WTC11 (cell line): ENCODE data around the gene HHAT. TPM values are rescaled to one million over a fixed set of nuclear protein-coding genes. Genes with fewer than 3 reads are reported as not detected.

ENCODE experiments used
- ATAC-seq: fragments of 200-7000 bp; cut with Tn5 transposase; 2 replicates; pipeline ENCODE4 v1.10.0; 2021; ENCODE audit warnings: mild to moderate bottlenecking, moderate library complexity
- CTCF ChIA-PET: fragments of 300-600 bp; sonication (Branson Sonifier 250); formaldehyde crosslinking; loops from one replicate; lab custom pipeline; 2021; ENCODE audit warnings: antibody characterized with exemption; lab: Charles Lee
- POLR2A ChIA-PET: fragments of 350-600 bp; sonication (Branson Sonifier 250); formaldehyde crosslinking; loops from one replicate; lab custom pipeline; 2021; ENCODE audit warnings: antibody characterized with exemption; lab: Charles Lee
- DNase-seq: peaks from one replicate; pipeline ENCODE4 v3.0.0; 2021; ENCODE audit warnings: low spot score
- H3K27ac Mint-ChIP-seq: 2 replicates; pipeline ENCODE4 v1.8.0; 2021; ENCODE audit warnings: mixed read lengths
- H3K27me3 Mint-ChIP-seq: 2 replicates; pipeline ENCODE4 v1.8.0; 2021; ENCODE audit warnings: low read depth, mild to moderate bottlenecking, moderate library complexity, mixed read lengths
- H3K36me3 Mint-ChIP-seq: 2 replicates; pipeline ENCODE4 v1.8.0; 2021; ENCODE audit warnings: mixed read lengths
- H3K4me1 Mint-ChIP-seq: 2 replicates; pipeline ENCODE4 v1.8.0; 2022; ENCODE audit warnings: mixed read lengths
- H3K4me3 Mint-ChIP-seq: 2 replicates; pipeline ENCODE4 v1.8.0; 2021; ENCODE audit warnings: mild to moderate bottlenecking, moderate library complexity, mixed read lengths
- H3K9me3 Mint-ChIP-seq: 2 replicates; pipeline ENCODE4 v1.8.0; 2021; ENCODE audit warnings: mixed read lengths
- ATF1 ChIP-seq: sonication (generic); formaldehyde crosslinking; IDR thresholded peaks from 2 replicates; pipeline ENCODE4 v1.8.1; 2023; ENCODE audit warnings: mild to moderate bottlenecking, moderate library complexity, missing genetic modification reagents
- ATF2 ChIP-seq: sonication (generic); formaldehyde crosslinking; IDR thresholded peaks from 2 replicates; pipeline ENCODE4 v1.8.1; 2022; ENCODE audit warnings: low read depth, missing genetic modification reagents, borderline replicate concordance
- CDX4 ChIP-seq: fragments of 250-450 bp; sonication (Bioruptor Pico); IDR thresholded peaks from 2 replicates; pipeline ENCODE4 v1.9.0; 2021; ENCODE audit warnings: moderate library complexity, mild to moderate bottlenecking, inconsistent platforms, borderline replicate concordance
- ERG ChIP-seq: fragments of 250-450 bp; sonication (Bioruptor Pico); IDR thresholded peaks from 2 replicates; pipeline ENCODE4 v1.8.0; 2021; ENCODE audit warnings: mild to moderate bottlenecking
- FOXK1 ChIP-seq: sonication (generic); formaldehyde crosslinking; IDR thresholded peaks from 2 replicates; pipeline ENCODE4 v1.8.0; 2022; ENCODE audit warnings: mild to moderate bottlenecking, moderate library complexity, missing genetic modification reagents
- GABPB1 ChIP-seq: sonication (generic); formaldehyde crosslinking; IDR thresholded peaks from 2 replicates; pipeline ENCODE4 v1.8.1; 2023; ENCODE audit warnings: mild to moderate bottlenecking, missing genetic modification reagents
- IRF1 ChIP-seq: sonication (generic); formaldehyde crosslinking; IDR thresholded peaks from 2 replicates; pipeline ENCODE4 v1.8.0; 2023; ENCODE audit warnings: missing genetic modification reagents
- JAZF1 ChIP-seq: fragments of 250-450 bp; sonication (Bioruptor Pico); IDR thresholded peaks from 2 replicates; pipeline ENCODE4 v1.9.0; 2021; ENCODE audit warnings: moderate library complexity, mild to moderate bottlenecking, inconsistent platforms
- RELA ChIP-seq: sonication (generic); formaldehyde crosslinking; IDR thresholded peaks from 2 replicates; pipeline ENCODE4 v1.8.1; 2022; ENCODE audit warnings: missing genetic modification reagents, mild to moderate bottlenecking, borderline replicate concordance
- SMAD3 ChIP-seq: sonication (generic); formaldehyde crosslinking; IDR thresholded peaks from 2 replicates; pipeline ENCODE4 v1.8.0; 2022; ENCODE audit warnings: missing genetic modification reagents, mild to moderate bottlenecking, borderline replicate concordance
- SP1 ChIP-seq: sonication (generic); formaldehyde crosslinking; conservative IDR thresholded peaks from 2 replicates; pipeline ENCODE4 v1.8.1; 2022; ENCODE audit warnings: missing genetic modification reagents
- ZBTB21 ChIP-seq: sonication (generic); formaldehyde crosslinking; IDR thresholded peaks from 2 replicates; pipeline ENCODE4 v1.8.1; 2023; ENCODE audit warnings: mild to moderate bottlenecking, missing genetic modification reagents, borderline replicate concordance
- ZNF671 ChIP-seq: fragments of 250-450 bp; sonication (Bioruptor Pico); IDR thresholded peaks from 2 replicates; pipeline ENCODE4 v1.8.0; 2021; ENCODE audit warnings: mild to moderate bottlenecking
- total RNA-seq: library from RNA; stranded (reverse); gene quantifications from 3 replicates; pipeline ENCODE4 v1.2.3, GENCODE V29; 2021
- TF ChIP-seq, protein P1 (sequence below): sonication (generic); formaldehyde crosslinking; IDR thresholded peaks from 2 replicates; pipeline ENCODE4 v1.8.0; 2023; ENCODE audit warnings: mild to moderate bottlenecking, missing genetic modification reagents

Gene HHAT
- total RNA-seq, 1 experiment from 2014 or later: 0.39 TPM

DNA sequence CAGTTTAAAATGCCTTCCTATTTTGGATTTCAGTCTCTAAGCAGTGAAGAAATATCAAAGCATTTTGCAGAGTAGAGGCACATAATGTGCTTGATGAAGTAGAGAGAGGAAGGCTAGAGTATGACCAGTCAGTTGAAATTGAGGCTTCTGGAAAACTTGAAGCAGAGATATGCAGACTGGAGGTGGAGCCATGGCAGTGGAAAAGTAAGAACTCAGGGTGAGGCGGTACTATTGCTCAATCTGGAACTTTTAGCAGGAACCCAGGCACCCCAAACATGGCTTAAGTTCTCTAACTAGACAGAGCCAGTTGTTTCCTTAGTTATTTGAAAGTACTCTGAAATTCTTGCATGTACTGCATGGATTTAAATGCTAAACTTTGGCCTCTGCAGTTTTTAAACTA, 288.6 kb downstream of the HHAT start:
- ChIA-PET CTCF (interaction anchor here (1.1 kb wide), 1 partner anchor 518 kb away, joined by 4 read pairs; no protein-coding TSS in a partner anchor), POLR2A (no interaction called here)
- no peaks in the 10 kb centered on the region for H3K36me3 Mint-ChIP-seq
- TF ChIP-seq IRF1 (CRISPR knock-in tag) (no peak), ZNF671 (no peak), SMAD3 (CRISPR knock-in tag) (no peak), ATF1 (CRISPR knock-in tag) (no peak), GABPB1 (CRISPR knock-in tag) (no peak), ERG (CRISPR knock-in tag) (no peak), CDX4 (CRISPR knock-in tag) (no peak)
- TF ChIP-seq, protein P1, sequence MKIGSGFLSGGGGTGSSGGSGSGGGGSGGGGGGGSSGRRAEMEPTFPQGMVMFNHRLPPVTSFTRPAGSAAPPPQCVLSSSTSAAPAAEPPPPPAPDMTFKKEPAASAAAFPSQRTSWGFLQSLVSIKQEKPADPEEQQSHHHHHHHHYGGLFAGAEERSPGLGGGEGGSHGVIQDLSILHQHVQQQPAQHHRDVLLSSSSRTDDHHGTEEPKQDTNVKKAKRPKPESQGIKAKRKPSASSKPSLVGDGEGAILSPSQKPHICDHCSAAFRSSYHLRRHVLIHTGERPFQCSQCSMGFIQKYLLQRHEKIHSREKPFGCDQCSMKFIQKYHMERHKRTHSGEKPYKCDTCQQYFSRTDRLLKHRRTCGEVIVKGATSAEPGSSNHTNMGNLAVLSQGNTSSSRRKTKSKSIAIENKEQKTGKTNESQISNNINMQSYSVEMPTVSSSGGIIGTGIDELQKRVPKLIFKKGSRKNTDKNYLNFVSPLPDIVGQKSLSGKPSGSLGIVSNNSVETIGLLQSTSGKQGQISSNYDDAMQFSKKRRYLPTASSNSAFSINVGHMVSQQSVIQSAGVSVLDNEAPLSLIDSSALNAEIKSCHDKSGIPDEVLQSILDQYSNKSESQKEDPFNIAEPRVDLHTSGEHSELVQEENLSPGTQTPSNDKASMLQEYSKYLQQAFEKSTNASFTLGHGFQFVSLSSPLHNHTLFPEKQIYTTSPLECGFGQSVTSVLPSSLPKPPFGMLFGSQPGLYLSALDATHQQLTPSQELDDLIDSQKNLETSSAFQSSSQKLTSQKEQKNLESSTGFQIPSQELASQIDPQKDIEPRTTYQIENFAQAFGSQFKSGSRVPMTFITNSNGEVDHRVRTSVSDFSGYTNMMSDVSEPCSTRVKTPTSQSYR: no peak
- H3K27me3 Mint-ChIP-seq: no peaks in the 10 kb centered on the region
- peaks cover 3% of the 10 kb centered on the region; the same call in 1 of the 2 replicates for H3K4me1 Mint-ChIP-seq
- DNase-seq (no peak), ATAC-seq (no peak)
- no peak overlapping the region for H3K27ac Mint-ChIP-seq
- no peaks in the 10 kb centered on the region for H3K9me3 Mint-ChIP-seq
- H3K4me3 Mint-ChIP-seq: no peak overlapping the region

GRCh38 chr1:210618369-210618768, 289.7 kb downstream of the HHAT start:
- ChIA-PET POLR2A (no interaction called here), CTCF (interaction anchor here (1.1 kb wide), 1 partner anchor 517 kb away, joined by 4 read pairs; no protein-coding TSS in a partner anchor)
- Mint-ChIP-seq H3K4me3 (no peak overlapping the region), H3K36me3 (no peaks in the 10 kb centered on the region)
- no peak for DNase-seq
- no peak for ATAC-seq
- TF ChIP-seq SP1 (CRISPR knock-in tag) (no peak), JAZF1 (no peak), FOXK1 (no peak), RELA (no peak)
- TF ChIP-seq, protein P1: no peak
- TF ChIP-seq, all 79 proteins: peak for 0
- Mint-ChIP-seq H3K27me3 (no peaks in the 10 kb centered on the region), H3K27ac (no peak overlapping the region), H3K4me1 (peaks cover 3% of the 10 kb centered on the region; the same call in 1 of the 2 replicates), H3K9me3 (no peaks in the 10 kb centered on the region)

- POLR2A ChIA-PET: no interaction called here
- H3K27me3 Mint-ChIP-seq: no peaks in the 10 kb centered on the region
Observed at GRCh38 chr1:210620867-210621488, 292.3 kb downstream of the HHAT start.

More at GRCh38 chr1:210620867-210621488, 292.3 kb downstream of the HHAT start:
- Mint-ChIP-seq H3K27ac (no peak overlapping the region), H3K4me3 (no peak overlapping the region), H3K36me3 (no peaks in the 10 kb centered on the region), H3K9me3 (no peaks in the 10 kb centered on the region), H3K4me1 (peaks cover 3% of the 10 kb centered on the region; the same call in 1 of the 2 replicates)
- TF ChIP-seq IRF1 (CRISPR knock-in tag) (no peak), ZBTB21 (CRISPR knock-in tag) (no peak), ATF2 (CRISPR knock-in tag) (no peak)
- CTCF ChIA-PET: no interaction called here
- DNase-seq: no peak
- peak; percentile 60 for ATAC-seq
